GM23338 (cell line): Measurements from ENCODE around the gene TFF2. TPM values are rescaled to one million over a fixed set of nuclear protein-coding genes. Genes with fewer than 3 reads are reported as not detected.

Experiments used
- ATAC-seq: fragments of 200-7000 bp; cut with Tn5 transposase; 3 replicates; pipeline ENCODE4 v1.9.1; 2020
- DNase-seq: peaks from one replicate; pipeline ENCODE4 v3.0.0-alpha.2; 2015; ENCODE audit warnings: low spot score
- H2AFZ ChIP-seq: fragments of 200-600 bp; sonication (generic); 2 replicates; pipeline ENCODE4 v1.8.0; 2016; ENCODE audit warnings: antibody characterized with exemption, mild to moderate bottlenecking, moderate library complexity
- H3F3A ChIP-seq: fragments of 200-600 bp; sonication (generic); replicated peaks from 2 replicates; pipeline ENCODE4 v1.8.0; 2017; ENCODE audit warnings: antibody characterized with exemption, mixed run types, low read depth
- H3K27ac ChIP-seq: fragments of 200-600 bp; sonication (generic); 2 replicates; pipeline ENCODE4 v1.6.1; 2016; ENCODE audit warnings: low read depth
- H3K27me3 ChIP-seq: fragments of 200-600 bp; sonication (generic); 2 replicates; pipeline ENCODE4 v1.8.0; 2016; ENCODE audit warnings: mild to moderate bottlenecking, mixed run types, moderate library complexity; ENCODE audit not compliant: insufficient read depth
- H3K36me3 ChIP-seq: fragments of 200-600 bp; sonication (generic); 2 replicates; pipeline ENCODE4 v1.8.0; 2016; ENCODE audit warnings: mild to moderate bottlenecking; ENCODE audit not compliant: insufficient read depth
- H3K4me1 ChIP-seq: fragments of 200-600 bp; sonication (generic); 2 replicates; pipeline ENCODE4 v1.8.0; 2016; ENCODE audit warnings: mild to moderate bottlenecking, moderate library complexity; ENCODE audit not compliant: insufficient read depth
- H3K4me2 ChIP-seq: fragments of 200-600 bp; sonication (generic); 2 replicates; pipeline ENCODE4 v1.7.1; 2017; ENCODE audit warnings: mixed run types
- H3K4me3 ChIP-seq: fragments of 200-600 bp; sonication (generic); 2 replicates; pipeline ENCODE4 v1.6.1; 2016; ENCODE audit warnings: mixed run types
- H3K79me2 ChIP-seq: fragments of 200-600 bp; sonication (generic); replicated peaks from 2 replicates; pipeline ENCODE4 v1.8.0; 2017; ENCODE audit warnings: mild to moderate bottlenecking; ENCODE audit not compliant: insufficient read depth
- H3K9me2 ChIP-seq: fragments of 200-600 bp; sonication (generic); 2 replicates; pipeline ENCODE4 v1.8.0; 2017; ENCODE audit not compliant: insufficient read depth
- H4K20me1 ChIP-seq: fragments of 200-600 bp; sonication (generic); replicated peaks from 2 replicates; pipeline ENCODE4 v1.8.0; 2017; ENCODE audit warnings: mild to moderate bottlenecking; ENCODE audit not compliant: insufficient read depth
- H3K27ac Mint-ChIP-seq: 2 replicates; pipeline ENCODE4 v1.8.0; 2020; ENCODE audit warnings: inconsistent platforms, mild to moderate bottlenecking, moderate library complexity, mixed read lengths
- H3K27me3 Mint-ChIP-seq: 3 replicates; pipeline ENCODE4 v1.8.0; 2022; ENCODE audit warnings: low read depth, mild to moderate bottlenecking, moderate library complexity, mixed read lengths, inconsistent platforms; ENCODE audit not compliant: insufficient read depth, poor library complexity
- H3K36me3 Mint-ChIP-seq: 3 replicates; pipeline ENCODE4 v1.8.0; 2021; ENCODE audit warnings: low read depth, mild to moderate bottlenecking, inconsistent platforms, moderate library complexity, mixed read lengths
- H3K4me1 Mint-ChIP-seq: 3 replicates; pipeline ENCODE4 v1.8.0; 2020; ENCODE audit warnings: mild to moderate bottlenecking, inconsistent platforms, mixed read lengths
- H3K4me3 Mint-ChIP-seq: 3 replicates; pipeline ENCODE4 v1.8.0; 2021; ENCODE audit warnings: moderate library complexity, mild to moderate bottlenecking, inconsistent platforms, mixed read lengths
- H3K9me3 Mint-ChIP-seq: 3 replicates; pipeline ENCODE4 v1.8.0; 2020; ENCODE audit warnings: moderate library complexity, mild to moderate bottlenecking, inconsistent platforms, mixed read lengths
- CREB1 ChIP-seq: fragments of 250-450 bp; sonication (Bioruptor Pico); IDR thresholded peaks from 2 replicates; pipeline ENCODE4 v1.5.0; 2020; ENCODE audit warnings: low read depth, mild to moderate bottlenecking, moderate library complexity
- ETS1 ChIP-seq: IDR thresholded peaks from 2 replicates; pipeline ENCODE4 v1.6.1; 2016; ENCODE audit warnings: antibody characterized with exemption
- EZH2phosphoT487 ChIP-seq: fragments of 200-600 bp; sonication (generic); IDR thresholded peaks from one replicate; pipeline ENCODE4 v1.8.1; 2018; ENCODE audit warnings: antibody characterized with exemption; ENCODE audit not compliant: unreplicated experiment
- POLR2AphosphoS5 ChIP-seq: IDR thresholded peaks from 2 replicates; pipeline ENCODE4 v1.6.1; 2016; ENCODE audit warnings: antibody characterized with exemption, low read depth
- REST ChIP-seq: IDR thresholded peaks from one replicate; pipeline ENCODE4 v1.6.1; 2018; ENCODE audit warnings: antibody characterized with exemption; ENCODE audit not compliant: unreplicated experiment
- ZNF114 ChIP-seq: fragments of 250-450 bp; sonication (Bioruptor Pico); IDR thresholded peaks from 2 replicates; pipeline ENCODE4 v1.5.0; 2020; ENCODE audit warnings: mild to moderate bottlenecking, moderate library complexity
- ZNF462 ChIP-seq: fragments of 250-450 bp; sonication (Bioruptor Pico); IDR thresholded peaks from 2 replicates; pipeline ENCODE4 v1.5.0; 2020; ENCODE audit warnings: mild to moderate bottlenecking, moderate library complexity
- polyA plus RNA-seq: library from polyadenylated mRNA; unstranded; fragments of >200 nt; fragmentation: Nextera tagmentation; extraction: Ambion mirVana; gene quantifications from 2 replicates; pipeline ENCODE4 v1.2.1, GENCODE V29; 2016
- total RNA-seq: library from RNA; depleted of rRNA; stranded (reverse); fragments of >200 nt; shearing (Covaris generic); gene quantifications from 2 replicates; pipeline ENCODE4 v1.2.3, GENCODE V29; 2014

Gene TFF2
- total and polyA plus RNA-seq, 2 experiments from 2014 or later, result not detected

- TF ChIP-seq ETS1 (no peak), REST (no peak), EZH2phosphoT487 (no peak)
- Histone ChIP-seq H3K9me2 (no peaks in the 10 kb centered on the region), H3K27ac (no peak overlapping the region), H2AFZ (0 out of 2 replicates have a peak overlapping the region, but pooled peaks have one; percentile 43), H3K4me2 (no peak overlapping the region), H3K4me1 (no peaks in the 10 kb centered on the region), H3K27me3 (no peaks in the 10 kb centered on the region), H4K20me1 (no peaks in the 10 kb centered on the region), H3F3A (no peaks in the 10 kb centered on the region), H3K36me3 (no peaks in the 10 kb centered on the region), H3K4me3 (no peak overlapping the region), H3K79me2 (no peaks in the 10 kb centered on the region)
- Mint-ChIP-seq H3K27ac (no peak overlapping the region), H3K9me3 (no peaks in the 10 kb centered on the region), H3K36me3 (no peaks in the 10 kb centered on the region), H3K4me3 (no peak overlapping the region), H3K4me1 (peaks cover 2% of the 10 kb centered on the region; the same call in 1 of the 3 replicates), H3K27me3 (peaks cover 3% of the 10 kb centered on the region)
- ATAC-seq (no peak), DNase-seq (no peak)
These were observed 24.7 kb upstream of the TFF2 start for GRCh38 chr21:42375506-42375905.

GRCh38 chr21:42374864-42375499, 24.2 kb upstream of the TFF2 start:
- H2AFZ ChIP-seq, result 0 out of 2 replicates have a peak overlapping the region, but pooled peaks have one; percentile 47
- ATAC-seq, result peak; percentile 69
- no peaks in the 10 kb centered on the region for H4K20me1 ChIP-seq
- H3K27me3 ChIP-seq, result no peaks in the 10 kb centered on the region
- Mint-ChIP-seq H3K27ac (no peak overlapping the region), H3K9me3 (no peaks in the 10 kb centered on the region), H3K27me3 (peaks cover 3% of the 10 kb centered on the region), H3K4me1 (peaks cover 2% of the 10 kb centered on the region; the same call in 1 of the 3 replicates), H3K36me3 (no peaks in the 10 kb centered on the region), H3K4me3 (no peak overlapping the region)
- no peaks in the 10 kb centered on the region for H3K36me3 ChIP-seq
- H3K4me2 ChIP-seq, result no peak overlapping the region
- H3K4me1 ChIP-seq, result no peaks in the 10 kb centered on the region
- H3K79me2 ChIP-seq, result no peaks in the 10 kb centered on the region
- H3K9me2 ChIP-seq, result no peaks in the 10 kb centered on the region
- no peaks in the 10 kb centered on the region for H3F3A ChIP-seq
- H3K27ac ChIP-seq, result no peak overlapping the region
- DNase-seq, result peak; percentile 30
- no peak overlapping the region for H3K4me3 ChIP-seq
- TF ChIP-seq POLR2AphosphoS5 (no peak), ZNF114 (CRISPR knock-in tag) (no peak), ETS1 (no peak), ZNF462 (no peak), CREB1 (CRISPR knock-in tag) (no peak)
